GM18858 (cell line): ENCODE results near the gene KRT9.
"Not testable (repeated sequence)": the region's sequence is repeated elsewhere in the genome, so short reads cannot be mapped to it uniquely, and the experiment has no call there.

Experiments
- ATAC-seq: cut with Tn5 transposase; IDR thresholded peaks from one replicate; pipeline ENCODE4 v1.9.1; 2021; ENCODE audit not compliant: unreplicated experiment

Gene KRT9

DNA sequence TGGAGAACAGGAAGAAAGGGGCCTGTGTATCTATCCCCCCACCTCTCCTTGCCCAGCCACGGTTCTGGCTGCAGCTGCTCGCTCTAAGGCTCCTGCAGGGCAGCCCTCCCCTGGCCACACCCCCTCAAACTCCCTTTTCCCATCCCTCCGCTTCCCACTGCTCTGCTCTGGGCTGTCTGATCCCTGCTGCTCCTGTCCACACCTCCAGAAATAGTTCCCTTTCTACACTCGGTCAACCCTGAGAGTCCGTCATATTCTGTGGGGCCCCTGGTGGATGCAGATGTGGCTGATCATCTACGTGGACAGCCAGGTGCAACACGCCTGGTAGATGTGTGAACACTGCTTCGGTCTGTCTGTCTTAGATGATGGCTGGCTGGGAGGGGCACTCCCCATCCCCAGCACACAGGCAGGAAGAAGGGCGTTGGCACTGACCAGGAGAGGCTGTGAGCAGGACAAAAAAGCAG is 24.4 kb downstream of the KRT9 start:
- ATAC-seq = no peak

DNA sequence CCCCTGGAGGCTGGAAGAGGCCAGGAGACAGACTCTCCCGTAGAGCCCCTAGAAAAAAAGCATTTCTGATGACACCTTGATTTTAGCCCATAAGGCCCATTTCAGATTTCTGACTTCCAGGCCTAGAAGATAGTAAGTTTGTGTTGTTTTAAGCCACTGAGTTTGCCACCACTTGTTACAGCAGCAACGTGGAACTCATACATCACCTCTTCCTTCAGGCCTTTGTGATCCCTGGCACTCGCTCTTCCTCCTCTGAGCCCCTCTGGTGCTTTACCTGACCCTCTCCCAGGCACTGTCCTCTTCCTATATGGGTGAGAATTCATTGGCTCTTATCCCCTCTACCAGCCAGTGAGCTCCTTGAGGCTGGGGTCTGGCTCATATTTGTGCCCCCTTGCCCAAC is 25.0 kb downstream of the KRT9 start:
- no peak for ATAC-seq

GRCh38 chr17:41545829-41546410 is 25.9 kb downstream of the KRT9 start:
- no peak for ATAC-seq

- no peak for ATAC-seq
Measured at GRCh38 chr17:41544935-41545334, 26.9 kb downstream of the KRT9 start.

GRCh38 chr17:41544491-41544892 is 27.4 kb downstream of the KRT9 start:
- no peak for ATAC-seq

- not testable (repeated sequence) for ATAC-seq
Measured at GRCh38 chr17:41542786-41543185, 29.1 kb downstream of the KRT9 start.

DNA sequence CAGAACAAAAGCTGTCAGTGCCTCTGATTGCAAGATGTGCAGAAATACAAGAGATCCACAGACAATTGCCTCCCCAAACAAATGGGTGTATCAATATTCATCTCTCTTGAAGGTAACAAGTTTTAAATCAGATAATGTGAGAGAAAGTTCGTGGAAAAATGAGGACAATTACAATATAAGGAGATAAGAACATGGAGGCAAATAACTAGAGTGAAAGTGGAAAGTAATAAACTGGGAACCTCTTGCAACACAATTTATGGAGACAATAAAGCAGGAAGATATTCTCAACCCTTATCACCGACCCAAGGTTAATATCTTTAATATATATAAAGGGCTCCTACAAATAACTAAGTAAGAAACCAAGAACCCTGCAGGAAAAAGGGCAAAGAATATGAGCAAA is 29.5 kb downstream of the KRT9 start:
- no peak for ATAC-seq

GRCh38 chr17:41540921-41541625 is 30.8 kb downstream of the KRT9 start:
- no peak for ATAC-seq

GRCh38 chr17:41539979-41540701 is 31.7 kb downstream of the KRT9 start:
- no peak for ATAC-seq

DNA sequence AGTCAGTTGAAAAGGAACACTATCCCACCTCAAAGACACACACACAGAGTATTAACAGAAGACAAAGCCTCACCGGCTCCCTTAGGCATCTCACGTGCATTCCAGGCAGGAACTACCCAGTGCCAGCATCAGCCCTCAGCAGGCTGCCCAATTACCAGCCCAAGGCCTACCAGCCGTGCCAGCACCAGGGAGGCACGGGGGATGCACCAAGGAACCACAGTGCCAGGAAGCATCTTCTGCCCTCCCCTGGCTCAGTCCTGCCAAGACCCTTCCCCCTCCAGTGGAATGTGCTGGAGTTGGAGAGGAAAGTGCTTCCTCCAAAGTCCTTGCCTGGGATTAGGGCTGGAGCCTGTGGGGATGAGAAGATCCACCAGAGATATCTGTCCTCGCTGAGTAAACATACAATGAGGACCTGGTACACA is 32.8 kb downstream of the KRT9 start:
- ATAC-seq = no peak

- no peak for ATAC-seq
Measured at GRCh38 chr17:41538565-41538991, 33.3 kb downstream of the KRT9 start.

- ATAC-seq = no peak
Measured at GRCh38 chr17:41537990-41538389, 33.9 kb downstream of the KRT9 start.

DNA sequence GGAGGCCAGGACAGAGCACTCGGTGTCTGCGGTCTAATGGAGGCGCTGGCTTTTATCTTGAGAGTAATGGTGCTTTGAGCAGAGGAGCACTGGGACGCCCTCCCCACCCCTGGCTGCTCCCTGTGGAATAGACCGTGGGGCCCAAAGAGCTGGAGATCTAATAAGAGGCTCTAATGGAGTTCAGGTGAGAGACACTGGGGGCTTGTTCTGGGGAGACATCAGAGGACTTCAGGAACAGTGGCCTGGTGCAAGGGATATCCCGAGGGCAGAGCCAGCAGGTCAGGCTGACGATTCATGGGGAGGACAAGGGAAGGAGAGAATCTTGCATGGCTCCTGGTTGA is 34.3 kb downstream of the KRT9 start:
- ATAC-seq = no peak

DNA sequence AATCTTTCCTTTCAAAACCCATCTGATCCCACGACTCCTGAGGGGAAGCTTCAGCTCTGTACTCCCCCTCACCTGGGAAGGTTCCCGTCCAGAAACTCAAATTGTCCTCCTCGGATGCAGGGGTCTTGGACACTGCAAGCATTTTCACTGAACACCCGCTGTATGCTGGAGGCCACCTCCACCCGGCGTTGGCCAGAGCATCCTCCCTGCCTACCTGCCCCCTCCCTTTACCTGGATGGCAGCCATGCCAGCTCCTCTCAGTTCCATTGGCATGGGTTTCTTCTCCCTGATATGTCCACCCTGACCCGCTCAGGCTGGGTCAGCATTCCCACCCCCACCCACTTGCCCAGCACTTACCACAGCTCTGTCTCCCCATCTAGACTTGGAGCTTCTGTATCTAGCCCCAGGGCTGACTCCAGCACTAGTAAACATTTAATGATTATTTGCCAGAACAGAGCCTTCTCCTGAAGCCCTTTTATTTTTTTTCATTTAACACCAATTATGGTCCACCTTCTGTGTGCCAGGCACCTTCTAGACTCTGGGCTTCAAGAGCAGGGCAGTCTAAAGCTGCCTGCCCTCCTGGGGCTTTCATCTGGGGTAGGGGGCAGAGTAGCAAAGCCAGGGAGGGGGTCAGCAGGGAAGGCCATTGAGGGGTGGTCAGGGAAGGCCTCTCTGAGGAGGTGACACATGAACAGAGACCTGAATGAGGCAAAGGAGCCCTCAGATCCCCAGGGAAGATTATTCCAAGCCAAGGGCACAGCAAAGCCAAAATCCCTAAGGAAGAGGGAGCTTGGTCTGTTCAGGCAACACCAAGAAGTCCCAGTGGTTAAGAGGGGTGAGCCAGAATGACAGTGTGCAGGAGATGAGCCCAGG is 34.9 kb downstream of the KRT9 start:
- ATAC-seq = no peak

DNA sequence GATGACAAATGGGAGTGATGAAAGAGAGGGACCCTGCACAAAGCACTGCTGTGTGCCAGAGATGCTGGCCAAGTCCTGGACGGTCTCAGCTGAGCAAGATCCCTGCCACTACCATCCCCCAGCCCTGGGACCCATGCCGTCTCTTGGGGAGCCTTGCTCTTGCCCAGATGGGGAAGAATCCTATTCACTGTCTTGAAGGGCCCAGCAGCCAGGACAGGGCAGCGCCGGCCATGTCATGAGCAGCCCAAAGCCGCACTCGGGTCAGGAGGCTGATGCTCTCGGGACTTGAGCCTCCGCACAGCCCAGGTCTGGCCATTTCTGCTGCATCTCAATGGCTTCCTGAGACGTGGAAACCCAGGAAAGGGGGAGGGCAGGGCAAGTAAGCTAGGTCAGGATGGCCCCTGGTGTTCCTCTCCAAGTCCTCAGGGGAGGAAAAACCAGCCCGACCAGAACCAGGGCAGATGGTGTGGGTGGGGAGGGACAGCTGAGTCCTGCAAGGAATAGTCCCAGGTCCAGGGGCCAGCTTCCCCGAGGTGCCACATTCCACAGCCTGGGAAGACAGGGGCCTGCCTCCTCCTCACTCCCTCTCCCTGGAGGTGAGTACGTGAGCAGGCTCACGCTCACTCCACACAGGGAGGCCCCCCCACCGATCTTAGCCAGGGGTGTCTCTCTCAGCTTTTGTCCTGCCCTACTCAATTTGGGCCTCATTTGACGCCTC is 35.9 kb downstream of the KRT9 start:
- no peak for ATAC-seq

DNA sequence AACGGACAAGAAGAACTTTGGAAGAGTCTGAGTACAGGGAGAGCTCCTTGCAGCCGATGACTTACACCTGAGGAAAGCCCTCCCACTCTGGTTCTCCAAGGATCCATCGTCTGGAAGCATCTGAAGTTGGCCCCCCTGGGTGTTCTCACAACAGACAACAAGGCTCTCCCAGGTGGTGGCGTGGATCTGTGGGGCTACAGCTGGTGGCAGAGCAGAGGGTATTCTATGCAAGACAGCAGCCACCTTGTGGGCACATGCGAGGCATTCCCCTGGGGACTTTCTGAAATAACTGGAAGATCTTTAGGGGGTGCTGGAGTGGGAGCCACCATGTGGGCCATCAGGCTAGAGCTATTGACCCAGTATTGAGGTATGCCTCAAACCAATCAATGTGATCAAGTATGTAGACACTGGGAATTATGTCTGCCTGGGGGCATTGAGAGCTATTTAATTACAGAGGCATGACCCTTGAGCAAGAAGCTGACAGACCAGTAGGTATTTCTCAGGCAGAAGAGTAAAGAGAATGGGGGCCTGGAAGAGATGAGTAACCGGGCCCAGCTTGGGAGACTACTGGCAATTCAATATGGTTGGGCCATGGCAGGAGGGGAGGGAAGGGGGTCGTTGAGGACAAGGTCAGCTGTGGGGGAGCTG is 36.8 kb downstream of the KRT9 start:
- no peak for ATAC-seq

DNA sequence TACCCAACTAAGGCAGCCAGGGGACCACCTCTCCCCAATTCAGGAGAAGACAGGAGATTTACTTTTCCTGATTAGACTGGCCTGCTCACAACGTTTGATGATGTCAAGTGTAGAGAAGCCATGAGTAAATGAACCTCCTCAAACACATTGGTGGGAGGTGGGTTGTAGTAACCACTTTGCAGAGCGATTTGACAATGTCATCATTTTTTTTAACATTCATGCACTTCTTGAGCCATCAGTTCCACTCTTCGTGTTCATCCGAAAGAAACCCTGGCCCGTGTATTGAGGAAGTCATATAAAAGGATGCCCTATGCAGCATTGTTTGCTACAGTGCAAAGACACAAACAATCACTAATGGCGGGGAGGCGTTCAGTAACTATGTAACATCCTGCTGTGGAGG is 38.2 kb downstream of the KRT9 start:
- ATAC-seq = no peak

DNA sequence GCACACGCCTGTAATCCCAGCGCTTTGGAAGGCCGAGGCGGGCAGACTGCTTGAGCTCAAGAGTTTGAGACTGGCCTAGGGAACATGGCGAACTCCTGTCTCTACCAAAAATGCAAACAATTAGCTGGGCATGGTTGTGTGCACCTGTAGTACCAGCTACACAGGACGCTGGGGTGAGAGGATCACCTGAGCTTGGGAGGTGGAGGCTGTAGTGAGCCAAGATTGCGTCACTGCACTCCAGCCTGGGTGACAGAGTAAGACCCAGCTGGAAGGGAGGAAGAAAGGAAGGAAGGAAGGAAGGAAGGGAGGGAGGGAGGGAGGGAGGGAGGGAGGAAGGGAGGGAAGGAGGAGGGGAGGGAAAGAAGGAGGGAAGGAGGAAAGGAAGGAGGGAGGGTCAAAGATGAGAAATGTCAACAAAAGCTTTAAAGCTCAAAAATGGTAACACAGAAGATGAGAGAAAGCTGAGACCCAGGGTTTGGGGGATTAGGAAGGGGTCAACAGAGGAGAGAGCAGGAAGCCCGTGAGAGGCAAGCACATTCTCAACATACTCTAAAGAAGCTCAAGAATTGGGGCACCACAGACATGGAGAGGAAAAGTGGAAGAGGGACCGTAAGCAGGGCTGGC is 38.8 kb downstream of the KRT9 start:
- ATAC-seq = no peak

- no peak for ATAC-seq
Measured at GRCh38 chr17:41531993-41532392, 39.9 kb downstream of the KRT9 start.
